Amygdala (tissue), 56 donors: ENCODE data around the gene ZNF512.

Source experiments
- DNase-seq, 56 donors: peaks; one replicate each; lab custom pipeline; 2025; lab: John Stamatoyannopoulos, UW

Gene ZNF512

DNA sequence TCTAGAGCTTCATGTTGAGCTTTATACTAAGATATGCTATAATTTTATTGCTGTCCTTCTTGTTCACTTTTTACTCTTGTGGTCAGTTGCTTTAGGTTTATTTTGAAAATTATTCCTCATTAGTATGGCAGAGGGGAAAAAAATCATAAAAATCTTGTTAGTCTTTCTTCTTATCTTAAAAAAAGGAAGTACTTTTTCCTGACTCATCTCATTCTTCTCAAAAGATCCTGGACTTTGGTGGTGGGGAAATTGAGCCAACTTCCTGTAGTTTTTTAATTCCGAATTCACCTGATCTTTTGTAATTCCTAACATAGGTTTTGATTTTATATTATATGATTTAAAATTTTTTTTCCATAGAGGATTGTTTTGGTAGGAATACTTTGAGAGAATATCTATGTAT is 84.6 kb downstream of the ZNF512 start:
- no peak for DNase-seq

GRCh38 chr2:27671235-27671634 is 88.4 kb downstream of the ZNF512 start:
- no peak for DNase-seq
